Stimulated activated CD8-positive, alpha-beta memory T cell treated with anti-CD3 and anti-CD28 coated beads, Interleukin-15, amount 100 ng/mL, for 4 hours (primary cell): ENCODE data around the gene ZHX3.

Experiments
- DNase-seq, 2 donors: peaks; one replicate each; pipeline ENCODE4 v3.0.0-alpha.2; 2020; ENCODE audit warnings: low read depth in 2 of 2

Gene ZHX3

GRCh38 chr20:41171736-41172295 lies 145.7 kb downstream of the ZHX3 start:
- no peak for DNase-seq

- DNase-seq, result no peak
These were observed 147.0 kb downstream of the ZHX3 start for GRCh38 chr20:41170386-41171105.

GRCh38 chr20:41169791-41170351 lies 147.7 kb downstream of the ZHX3 start:
- DNase-seq, result no peak

- DNase-seq, result no peak
These were observed 148.3 kb downstream of the ZHX3 start for GRCh38 chr20:41169162-41169690.

- DNase-seq, result no peak
These were observed 149.0 kb downstream of the ZHX3 start for GRCh38 chr20:41168281-41169161.

GRCh38 chr20:41167481-41168253 lies 149.9 kb downstream of the ZHX3 start:
- no peak for DNase-seq

- DNase-seq, result no peak
These were observed 150.4 kb downstream of the ZHX3 start for GRCh38 chr20:41167118-41167470.

GRCh38 chr20:41166201-41167117 lies 151.1 kb downstream of the ZHX3 start:
- DNase-seq, result no peak

GRCh38 chr20:41165001-41165882 lies 152.3 kb downstream of the ZHX3 start:
- no peak for DNase-seq

GRCh38 chr20:41163821-41164220 lies 153.7 kb downstream of the ZHX3 start:
- no peak for DNase-seq

- no peak for DNase-seq
These were observed 155.1 kb downstream of the ZHX3 start for GRCh38 chr20:41162396-41162795.

GRCh38 chr20:41161886-41162285 lies 155.6 kb downstream of the ZHX3 start:
- no peak for DNase-seq

- DNase-seq, result no peak
These were observed 156.8 kb downstream of the ZHX3 start for GRCh38 chr20:41160686-41161085.

GRCh38 chr20:41159547-41159946 lies 158.0 kb downstream of the ZHX3 start:
- DNase-seq, result no peak

- no peak for DNase-seq
These were observed 159.4 kb downstream of the ZHX3 start for GRCh38 chr20:41158082-41158625.

GRCh38 chr20:41155261-41155660 lies 162.3 kb downstream of the ZHX3 start:
- DNase-seq, result no peak

- DNase-seq, result no peak
These were observed 162.9 kb downstream of the ZHX3 start for GRCh38 chr20:41154436-41155176.

- no peak for DNase-seq
These were observed 165.3 kb downstream of the ZHX3 start for GRCh38 chr20:41152108-41152757.
